ENCODE data around the gene C11orf21. TPM values are rescaled to one million over a fixed set of nuclear protein-coding genes. Genes with fewer than 3 reads are reported as not detected.

Gene C11orf21
- total RNA-seq, 1 experiment from 2014 or later: not detected

DNA sequence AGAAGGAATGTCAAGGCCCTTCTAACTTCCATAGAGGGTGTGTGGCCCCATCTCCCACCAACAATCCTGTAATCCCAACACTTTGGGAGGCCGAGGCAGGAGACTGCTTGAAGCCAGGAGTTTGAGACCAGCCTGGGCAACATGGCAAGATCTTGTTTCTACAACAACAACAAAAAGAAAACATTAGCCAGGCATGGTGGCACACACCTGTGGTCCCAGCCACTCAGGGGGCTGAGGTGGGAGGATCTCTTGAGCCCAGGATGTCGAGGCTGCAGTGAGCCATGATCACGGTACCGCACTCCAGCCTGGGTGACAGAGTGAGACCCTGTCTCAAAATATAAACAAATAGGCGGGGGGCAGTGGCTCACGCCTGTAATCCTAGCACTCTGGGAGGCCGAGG lies 17.0 kb upstream of the C11orf21 start:
- no peaks in the 10 kb centered on the region for H3K79me2 ChIP-seq (ENCODE audit: low read length)
- DNase-seq: no peak
- H3K27me3 ChIP-seq (ENCODE audit: low read length): no peaks in the 10 kb centered on the region
- H3K9me3 ChIP-seq (ENCODE audit: low read length): no peaks in the 10 kb centered on the region
- no peak overlapping the region for H2AFZ ChIP-seq (ENCODE audit: low read length)
- H3K27ac ChIP-seq (ENCODE audit: low read length): no peak overlapping the region
- H3K9me2 ChIP-seq (replicated peaks; ENCODE audit: insufficient read depth, low read length): no peaks in the 10 kb centered on the region
- no peak overlapping the region for H3K4me2 ChIP-seq (ENCODE audit: low read depth, low read length, poor library complexity, severe bottlenecking)
- H3K9ac ChIP-seq (ENCODE audit: low read length): no peak overlapping the region
- no peaks in the 10 kb centered on the region for H3K4me1 ChIP-seq (ENCODE audit: low read length)
- no peaks in the 10 kb centered on the region for H4K20me1 ChIP-seq (ENCODE audit: insufficient read depth, low read depth, low read length)
- no peak overlapping the region for H3K4me3 ChIP-seq (ENCODE audit: low read length)
- no peaks in the 10 kb centered on the region for H3K36me3 ChIP-seq (ENCODE audit: insufficient read depth, low read length)

GRCh38 chr11:2318123-2318522 lies 16.4 kb upstream of the C11orf21 start:
- H3K9me3 ChIP-seq (ENCODE audit: low read length): no peaks in the 10 kb centered on the region
- H3K9me2 ChIP-seq (replicated peaks; ENCODE audit: insufficient read depth, low read length): no peaks in the 10 kb centered on the region
- no peaks in the 10 kb centered on the region for H3K36me3 ChIP-seq (ENCODE audit: insufficient read depth, low read length)
- H3K9ac ChIP-seq (ENCODE audit: low read length): no peak overlapping the region
- no peaks in the 10 kb centered on the region for H3K4me1 ChIP-seq (ENCODE audit: low read length)
- no peak overlapping the region for H3K27ac ChIP-seq (ENCODE audit: low read length)
- no peaks in the 10 kb centered on the region for H3K79me2 ChIP-seq (ENCODE audit: low read length)
- H2AFZ ChIP-seq (ENCODE audit: low read length): no peak overlapping the region
- no peaks in the 10 kb centered on the region for H3K27me3 ChIP-seq (ENCODE audit: low read length)
- H3K4me2 ChIP-seq (ENCODE audit: low read depth, low read length, poor library complexity, severe bottlenecking): no peak overlapping the region
- no peaks in the 10 kb centered on the region for H4K20me1 ChIP-seq (ENCODE audit: insufficient read depth, low read depth, low read length)
- H3K4me3 ChIP-seq (ENCODE audit: low read length): no peak overlapping the region
- no peak for DNase-seq

DNA sequence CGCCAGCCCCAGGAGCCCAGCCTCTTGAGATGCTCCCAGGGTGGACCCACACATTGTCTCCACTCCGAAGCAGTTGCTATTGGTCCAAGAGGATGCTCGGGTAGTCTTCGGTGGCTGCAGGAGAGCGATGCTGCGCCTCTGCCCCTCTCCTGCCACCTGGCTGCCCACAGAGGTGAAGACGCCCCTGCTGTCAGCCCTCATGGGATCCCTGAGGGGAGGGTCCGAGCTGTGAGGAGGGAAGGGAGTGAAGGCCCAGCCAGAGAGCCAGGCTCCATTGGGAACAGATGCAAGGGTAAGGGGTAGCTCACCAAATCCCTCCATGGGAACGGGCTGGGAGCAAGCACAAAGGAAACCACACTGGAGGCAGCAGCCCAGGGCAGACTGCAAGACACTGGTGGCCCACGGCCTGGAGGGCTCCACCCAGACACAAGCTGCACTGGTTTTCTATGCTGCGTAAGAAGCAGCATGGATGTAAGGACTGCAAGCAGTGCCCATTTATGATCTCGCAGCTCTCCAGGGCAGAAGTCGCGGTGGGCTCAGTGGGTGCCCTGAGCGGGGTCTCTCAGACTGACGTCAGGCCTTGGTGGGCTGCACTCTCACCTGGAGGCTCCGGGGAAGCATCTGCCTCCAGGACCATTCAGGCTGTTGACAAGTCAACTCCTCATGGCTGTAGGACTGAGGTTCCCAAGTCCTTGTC lies 15.8 kb upstream of the C11orf21 start:
- Histone ChIP-seq H4K20me1 (ENCODE audit: insufficient read depth, low read depth, low read length) (no peaks in the 10 kb centered on the region), H3K36me3 (ENCODE audit: insufficient read depth, low read length) (no peaks in the 10 kb centered on the region), H3K9me2 (replicated peaks; ENCODE audit: insufficient read depth, low read length) (no peaks in the 10 kb centered on the region), H2AFZ (ENCODE audit: low read length) (no peak overlapping the region), H3K9me3 (ENCODE audit: low read length) (no peaks in the 10 kb centered on the region), H3K9ac (ENCODE audit: low read length) (no peak overlapping the region), H3K27ac (ENCODE audit: low read length) (no peak overlapping the region), H3K79me2 (ENCODE audit: low read length) (no peaks in the 10 kb centered on the region), H3K4me1 (ENCODE audit: low read length) (no peaks in the 10 kb centered on the region), H3K27me3 (ENCODE audit: low read length) (no peaks in the 10 kb centered on the region), H3K4me2 (ENCODE audit: low read depth, low read length, poor library complexity, severe bottlenecking) (no peak overlapping the region), H3K4me3 (ENCODE audit: low read length) (no peak overlapping the region)
- DNase-seq: no peak

- no peaks in the 10 kb centered on the region for H3K36me3 ChIP-seq (ENCODE audit: insufficient read depth, low read length)
- H3K9me3 ChIP-seq (ENCODE audit: low read length): no peaks in the 10 kb centered on the region
- H3K9ac ChIP-seq (ENCODE audit: low read length): no peak overlapping the region
- H3K79me2 ChIP-seq (ENCODE audit: low read length): no peaks in the 10 kb centered on the region
- no peaks in the 10 kb centered on the region for H3K9me2 ChIP-seq (replicated peaks; ENCODE audit: insufficient read depth, low read length)
- no peak overlapping the region for H3K4me3 ChIP-seq (ENCODE audit: low read length)
- no peak overlapping the region for H3K4me2 ChIP-seq (ENCODE audit: low read depth, low read length, poor library complexity, severe bottlenecking)
- no peaks in the 10 kb centered on the region for H3K4me1 ChIP-seq (ENCODE audit: low read length)
- H4K20me1 ChIP-seq (ENCODE audit: insufficient read depth, low read depth, low read length): no peaks in the 10 kb centered on the region
- no peak for DNase-seq
- no peaks in the 10 kb centered on the region for H3K27me3 ChIP-seq (ENCODE audit: low read length)
- no peak overlapping the region for H3K27ac ChIP-seq (ENCODE audit: low read length)
- no peak overlapping the region for H2AFZ ChIP-seq (ENCODE audit: low read length)
These were observed 15.2 kb upstream of the C11orf21 start for GRCh38 chr11:2316963-2317244.

DNA sequence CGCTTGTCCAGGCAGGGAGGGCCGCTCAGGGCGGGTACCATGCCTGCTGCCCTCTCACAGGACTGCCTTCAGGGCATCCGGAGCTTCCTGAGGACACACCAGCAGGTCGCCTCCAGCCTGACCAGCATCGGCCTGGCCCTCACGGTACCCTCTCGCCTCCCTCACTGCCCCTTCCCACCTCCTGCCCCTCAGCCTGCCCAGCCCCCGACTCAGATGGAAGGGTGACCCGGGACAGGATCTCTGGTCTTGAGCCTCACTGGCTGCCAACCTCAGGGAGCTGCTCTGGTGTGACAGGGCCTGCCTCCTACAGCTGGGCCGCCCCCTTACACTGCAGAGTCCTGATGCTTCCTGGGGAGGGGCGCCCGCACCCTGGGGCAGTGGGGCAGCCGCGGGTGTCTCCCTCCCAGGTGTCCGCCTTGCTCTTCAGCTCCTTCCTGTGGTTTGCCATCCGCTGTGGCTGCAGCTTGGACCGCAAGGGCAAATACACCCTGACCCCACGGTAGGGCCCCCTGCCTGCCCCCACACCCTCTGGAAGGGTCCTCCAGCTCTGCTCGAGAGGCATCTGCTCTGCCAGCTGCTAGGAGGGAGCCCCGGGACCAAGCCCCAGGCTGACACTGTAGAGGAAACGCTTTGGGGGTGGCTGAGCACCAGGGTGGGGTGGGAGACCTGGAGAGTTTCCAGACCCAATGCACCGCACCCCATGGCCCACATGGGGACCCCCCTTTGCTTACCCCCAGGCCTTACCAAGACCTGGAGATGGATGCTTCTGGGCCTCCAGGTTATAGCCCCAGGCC lies 14.6 kb upstream of the C11orf21 start:
- Histone ChIP-seq H2AFZ (ENCODE audit: low read length) (no peak overlapping the region), H3K27me3 (ENCODE audit: low read length) (no peaks in the 10 kb centered on the region), H3K4me2 (ENCODE audit: low read depth, low read length, poor library complexity, severe bottlenecking) (no peak overlapping the region), H3K4me1 (ENCODE audit: low read length) (no peaks in the 10 kb centered on the region), H3K36me3 (ENCODE audit: insufficient read depth, low read length) (no peaks in the 10 kb centered on the region), H3K27ac (ENCODE audit: low read length) (no peak overlapping the region), H4K20me1 (ENCODE audit: insufficient read depth, low read depth, low read length) (no peaks in the 10 kb centered on the region), H3K9ac (ENCODE audit: low read length) (no peak overlapping the region), H3K79me2 (ENCODE audit: low read length) (no peaks in the 10 kb centered on the region), H3K9me2 (replicated peaks; ENCODE audit: insufficient read depth, low read length) (no peaks in the 10 kb centered on the region), H3K9me3 (ENCODE audit: low read length) (no peaks in the 10 kb centered on the region), H3K4me3 (ENCODE audit: low read length) (no peak overlapping the region)
- DNase-seq: no peak

- H4K20me1 ChIP-seq (ENCODE audit: insufficient read depth, low read depth, low read length): no peaks in the 10 kb centered on the region
- no peak overlapping the region for H3K4me3 ChIP-seq (ENCODE audit: low read length)
- H3K4me1 ChIP-seq (ENCODE audit: low read length): no peaks in the 10 kb centered on the region
- H3K27me3 ChIP-seq (ENCODE audit: low read length): no peaks in the 10 kb centered on the region
- H3K36me3 ChIP-seq (ENCODE audit: insufficient read depth, low read length): no peaks in the 10 kb centered on the region
- no peaks in the 10 kb centered on the region for H3K79me2 ChIP-seq (ENCODE audit: low read length)
- H3K27ac ChIP-seq (ENCODE audit: low read length): no peak overlapping the region
- no peak overlapping the region for H3K4me2 ChIP-seq (ENCODE audit: low read depth, low read length, poor library complexity, severe bottlenecking)
- H3K9me3 ChIP-seq (ENCODE audit: low read length): no peaks in the 10 kb centered on the region
- no peak overlapping the region for H3K9ac ChIP-seq (ENCODE audit: low read length)
- no peak for DNase-seq
- H2AFZ ChIP-seq (ENCODE audit: low read length): no peak overlapping the region
- no peaks in the 10 kb centered on the region for H3K9me2 ChIP-seq (replicated peaks; ENCODE audit: insufficient read depth, low read length)
These were observed 13.9 kb upstream of the C11orf21 start for GRCh38 chr11:2315395-2316168.

- Histone ChIP-seq H3K36me3 (ENCODE audit: insufficient read depth, low read length) (no peaks in the 10 kb centered on the region), H3K4me3 (ENCODE audit: low read length) (no peak overlapping the region), H3K9ac (ENCODE audit: low read length) (no peak overlapping the region), H3K9me3 (ENCODE audit: low read length) (no peaks in the 10 kb centered on the region), H3K27me3 (ENCODE audit: low read length) (no peaks in the 10 kb centered on the region), H3K9me2 (replicated peaks; ENCODE audit: insufficient read depth, low read length) (no peaks in the 10 kb centered on the region), H2AFZ (ENCODE audit: low read length) (no peak overlapping the region), H3K4me1 (ENCODE audit: low read length) (no peaks in the 10 kb centered on the region), H4K20me1 (ENCODE audit: insufficient read depth, low read depth, low read length) (no peaks in the 10 kb centered on the region), H3K4me2 (ENCODE audit: low read depth, low read length, poor library complexity, severe bottlenecking) (no peak overlapping the region), H3K79me2 (ENCODE audit: low read length) (no peaks in the 10 kb centered on the region), H3K27ac (ENCODE audit: low read length) (no peak overlapping the region)
- DNase-seq: no peak
These were observed 13.0 kb upstream of the C11orf21 start for GRCh38 chr11:2314525-2315394.
